ENCODE data around the gene UBALD2.

Gene UBALD2

GRCh38 chr17:76309461-76309860, 44.3 kb downstream of the UBALD2 start:
- no peak overlapping the region for H3K4me3 ChIP-seq (ENCODE audit: control insufficient read depth, low read depth, low read length)
- no peak for TF ChIP-seq CTCF (conservative IDR thresholded peaks at IDR 0.05; ENCODE audit: control insufficient read depth, insufficient read depth, low read depth, low read length)

GRCh38 chr17:76312735-76313134, 47.6 kb downstream of the UBALD2 start:
- no peak overlapping the region for H3K4me3 ChIP-seq (ENCODE audit: control insufficient read depth, low read depth, low read length)
- TF ChIP-seq CTCF (conservative IDR thresholded peaks at IDR 0.05; ENCODE audit: control insufficient read depth, insufficient read depth, low read depth, low read length): no peak
- no peak for DNase-seq (ENCODE audit: low read depth)

More at GRCh38 chr17:76309461-76309860, 44.3 kb downstream of the UBALD2 start:
- DNase-seq (ENCODE audit: low read depth): no peak

GRCh38 chr17:76314392-76315227, 49.5 kb downstream of the UBALD2 start:
- no peak for DNase-seq (ENCODE audit: low read depth)
- no peak overlapping the region for H3K4me3 ChIP-seq (ENCODE audit: control insufficient read depth, low read depth, low read length)
- no peak for TF ChIP-seq CTCF (conservative IDR thresholded peaks at IDR 0.05; ENCODE audit: control insufficient read depth, insufficient read depth, low read depth, low read length)

GRCh38 chr17:76317535-76317934, 52.4 kb downstream of the UBALD2 start:
- no peak for TF ChIP-seq CTCF (conservative IDR thresholded peaks at IDR 0.05; ENCODE audit: control insufficient read depth, insufficient read depth, low read depth, low read length)
- no peak for DNase-seq (ENCODE audit: low read depth)
- H3K4me3 ChIP-seq (ENCODE audit: control insufficient read depth, low read depth, low read length): no peak overlapping the region

GRCh38 chr17:76318586-76318985, 53.4 kb downstream of the UBALD2 start:
- no peak for TF ChIP-seq CTCF (conservative IDR thresholded peaks at IDR 0.05; ENCODE audit: control insufficient read depth, insufficient read depth, low read depth, low read length)

More at GRCh38 chr17:76318586-76318985, 53.4 kb downstream of the UBALD2 start:
- no peak for DNase-seq (ENCODE audit: low read depth)
- no peak overlapping the region for H3K4me3 ChIP-seq (ENCODE audit: control insufficient read depth, low read depth, low read length)

Measured in fibroblast of mammary gland (primary cell).